ENCODE measurements around the gene AIPL1. TPM values are rescaled to one million over a fixed set of nuclear protein-coding genes. Genes with fewer than 3 reads are reported as not detected.

AIPL1 gene
- total RNA-seq, 1 donor from 2014 or later, result not detected

DNA sequence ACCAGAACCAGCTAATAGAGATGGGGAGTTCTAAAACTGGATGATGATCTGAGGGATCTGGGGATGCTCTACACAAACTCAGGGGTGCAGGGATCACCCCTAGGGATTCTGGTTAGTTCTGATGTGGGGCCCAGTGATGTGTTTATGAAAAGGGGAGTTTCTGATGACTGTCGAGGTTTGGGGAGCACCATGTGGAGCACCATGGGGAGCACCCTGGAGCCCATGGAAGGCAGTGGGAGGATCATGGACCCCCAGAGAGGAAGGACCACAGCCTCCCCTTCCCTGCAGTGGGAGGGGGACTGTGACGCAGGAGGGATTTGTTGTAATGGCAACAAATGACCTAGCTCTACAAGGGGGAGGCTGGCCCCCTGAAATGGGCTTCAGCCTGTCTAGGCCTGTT, 27.8 kb upstream of the AIPL1 start:
- intact Hi-C loops (cut with micrococcal nuclease), result no loop called here
- Mint-ChIP-seq H3K36me3 (ENCODE audit: low read depth) (no peaks in the 10 kb centered on the region), H3K27ac (no peak overlapping the region)

DNA sequence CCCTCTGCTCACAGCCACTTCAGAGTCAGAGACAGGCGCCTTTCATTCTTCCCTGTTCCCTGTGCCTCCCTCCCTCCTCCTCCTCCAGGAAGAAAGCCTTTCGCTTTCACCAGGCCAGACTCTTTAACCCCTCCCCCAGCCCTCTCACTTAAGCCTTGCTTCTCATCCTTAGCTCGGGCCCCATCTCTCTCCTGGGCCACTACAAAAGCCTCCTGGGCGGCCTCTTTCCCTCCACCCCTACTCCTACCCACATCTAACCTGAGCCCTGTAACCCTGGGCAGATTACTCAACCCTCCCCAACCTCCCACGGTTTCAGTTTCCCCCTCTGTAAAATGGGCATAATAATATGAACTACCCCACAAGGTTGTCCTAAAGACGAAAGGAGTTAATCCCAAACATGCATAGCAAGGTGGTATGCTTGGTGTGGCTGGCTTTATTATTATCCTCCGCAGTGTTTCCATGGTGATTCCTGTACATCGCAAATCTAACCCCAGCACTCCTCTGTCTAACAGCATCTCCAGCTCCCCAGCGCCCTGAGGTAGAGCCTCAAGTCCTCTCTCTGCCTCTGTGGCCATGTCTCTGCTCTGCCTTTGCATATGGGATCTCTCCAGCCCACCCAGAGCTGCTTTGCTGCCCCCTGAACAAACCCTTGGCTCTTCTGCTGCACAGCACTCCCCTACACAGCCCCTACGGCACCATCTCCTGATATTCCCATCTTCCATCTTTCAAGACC, 27.0 kb upstream of the AIPL1 start:
- H3K27ac Mint-ChIP-seq, result no peak overlapping the region
- DNase-seq (ENCODE audit: low spot score), result no peak
- H3K4me1 Mint-ChIP-seq (ENCODE audit: low read depth), result peaks cover 17% of the 10 kb centered on the region
- intact Hi-C loops (cut with micrococcal nuclease), result no loop called here
- no peak overlapping the region for H3K4me3 Mint-ChIP-seq (ENCODE audit: low read depth)
- H3K27me3 Mint-ChIP-seq (ENCODE audit: low read depth), result peaks cover 8% of the 10 kb centered on the region
- H3K9me3 Mint-ChIP-seq, result no peaks in the 10 kb centered on the region
- no peaks in the 10 kb centered on the region for H3K36me3 Mint-ChIP-seq (ENCODE audit: low read depth)

More for the DNA sequence above, 27.8 kb upstream of the AIPL1 start:
- no peaks in the 10 kb centered on the region for H3K9me3 Mint-ChIP-seq
- peaks cover 15% of the 10 kb centered on the region for H3K4me1 Mint-ChIP-seq (ENCODE audit: low read depth)
- peaks cover 7% of the 10 kb centered on the region for H3K27me3 Mint-ChIP-seq (ENCODE audit: low read depth)
- no peak for DNase-seq (ENCODE audit: low spot score)
- H3K4me3 Mint-ChIP-seq (ENCODE audit: low read depth), result no peak overlapping the region

DNA sequence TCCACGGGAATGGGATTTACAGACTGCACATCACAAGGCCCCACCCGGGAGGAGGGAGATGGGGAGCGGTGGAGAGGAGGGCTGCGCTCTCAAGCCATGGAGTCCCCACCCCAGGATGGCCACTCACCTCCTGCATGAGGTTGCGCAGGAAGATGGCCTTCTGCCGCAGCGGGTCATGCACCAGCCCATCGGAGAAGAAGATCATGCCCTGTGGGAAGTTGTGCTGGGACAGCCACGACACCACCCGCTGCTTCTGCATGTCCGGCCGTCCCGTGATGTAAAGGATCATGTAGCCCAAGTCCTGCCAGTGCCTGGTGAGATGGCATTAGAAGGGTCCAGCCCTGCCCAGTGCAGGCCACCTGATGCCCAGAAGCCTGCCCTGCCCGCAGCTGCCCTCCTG, 26.3 kb upstream of the AIPL1 start:
- Mint-ChIP-seq H3K27me3 (ENCODE audit: low read depth) (peaks cover 14% of the 10 kb centered on the region), H3K36me3 (ENCODE audit: low read depth) (no peaks in the 10 kb centered on the region), H3K4me3 (ENCODE audit: low read depth) (no peak overlapping the region), H3K9me3 (no peaks in the 10 kb centered on the region), H3K4me1 (ENCODE audit: low read depth) (peaks cover 20% of the 10 kb centered on the region), H3K27ac (no peak overlapping the region)
- intact Hi-C loops (cut with micrococcal nuclease), result no loop called here
- no peak for DNase-seq (ENCODE audit: low spot score)

DNA sequence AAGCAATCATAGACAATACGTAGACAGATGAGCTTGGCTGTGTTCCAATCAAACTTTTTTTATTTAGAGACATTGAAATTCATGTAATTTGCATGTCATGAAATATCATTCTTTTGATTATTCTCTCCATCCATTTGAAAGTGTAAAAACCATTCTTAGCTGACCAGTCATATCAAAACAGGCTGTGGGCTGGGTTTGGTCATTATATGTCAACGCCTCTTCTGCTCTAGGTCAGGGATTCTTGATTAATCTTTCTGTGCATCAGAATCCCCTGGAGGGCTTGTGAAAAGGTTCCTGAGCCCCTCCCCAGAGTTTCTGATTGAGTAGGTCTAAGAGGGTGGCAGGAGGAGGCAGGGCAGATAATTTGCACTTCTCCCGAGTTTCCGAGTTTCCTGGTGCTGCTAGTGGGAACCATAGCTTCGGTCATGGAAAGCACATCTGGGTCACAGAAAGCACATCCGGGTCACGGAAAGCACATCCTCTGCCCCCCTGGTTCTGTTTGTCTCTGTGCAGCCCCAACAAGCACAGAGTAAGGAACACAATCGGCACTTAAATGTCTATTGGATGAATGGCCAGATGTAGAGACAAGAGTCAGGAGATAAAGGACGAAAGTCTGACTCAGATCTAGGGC, 25.7 kb upstream of the AIPL1 start:
- Mint-ChIP-seq H3K27me3 (ENCODE audit: low read depth) (peaks cover 13% of the 10 kb centered on the region), H3K4me1 (ENCODE audit: low read depth) (peaks cover 20% of the 10 kb centered on the region), H3K36me3 (ENCODE audit: low read depth) (no peaks in the 10 kb centered on the region), H3K27ac (no peak overlapping the region), H3K4me3 (ENCODE audit: low read depth) (no peak overlapping the region), H3K9me3 (no peaks in the 10 kb centered on the region)
- DNase-seq (ENCODE audit: low spot score), result no peak
- intact Hi-C loops (cut with micrococcal nuclease), result no loop called here

DNA sequence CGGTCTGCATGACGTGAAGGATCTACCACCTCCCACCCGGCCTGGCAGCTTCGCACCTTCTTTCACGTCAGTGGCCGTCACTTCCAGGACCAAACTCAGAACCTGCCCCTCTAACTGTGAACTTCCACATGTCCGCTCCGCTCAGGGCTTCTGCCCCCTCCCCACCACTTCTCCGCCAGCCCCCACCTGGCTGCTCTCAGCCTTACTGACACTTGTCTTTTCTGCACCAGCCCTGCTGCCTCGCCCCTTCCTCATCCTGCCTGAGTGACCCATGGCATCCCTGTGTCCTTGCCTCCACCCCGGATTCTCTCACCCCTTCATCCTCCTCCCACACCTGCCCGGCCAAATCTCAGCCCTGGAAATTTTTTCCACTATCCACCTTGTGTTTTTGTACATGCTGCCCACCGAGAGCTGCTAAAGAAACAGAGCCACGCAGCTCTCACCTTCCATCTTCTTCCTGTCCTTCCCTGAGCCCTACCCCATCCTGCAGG, 23.6 kb upstream of the AIPL1 start:
- peaks cover 23% of the 10 kb centered on the region for H3K27me3 Mint-ChIP-seq (ENCODE audit: low read depth)
- intact Hi-C loops (cut with micrococcal nuclease), result no loop called here
- no peaks in the 10 kb centered on the region for H3K9me3 Mint-ChIP-seq
- H3K27ac Mint-ChIP-seq, result no peak overlapping the region
- H3K36me3 Mint-ChIP-seq (ENCODE audit: low read depth), result no peaks in the 10 kb centered on the region
- no peak for DNase-seq (ENCODE audit: low spot score)
- H3K4me1 Mint-ChIP-seq (ENCODE audit: low read depth), result peaks cover 20% of the 10 kb centered on the region
- H3K4me3 Mint-ChIP-seq (ENCODE audit: low read depth), result no peak overlapping the region

DNA sequence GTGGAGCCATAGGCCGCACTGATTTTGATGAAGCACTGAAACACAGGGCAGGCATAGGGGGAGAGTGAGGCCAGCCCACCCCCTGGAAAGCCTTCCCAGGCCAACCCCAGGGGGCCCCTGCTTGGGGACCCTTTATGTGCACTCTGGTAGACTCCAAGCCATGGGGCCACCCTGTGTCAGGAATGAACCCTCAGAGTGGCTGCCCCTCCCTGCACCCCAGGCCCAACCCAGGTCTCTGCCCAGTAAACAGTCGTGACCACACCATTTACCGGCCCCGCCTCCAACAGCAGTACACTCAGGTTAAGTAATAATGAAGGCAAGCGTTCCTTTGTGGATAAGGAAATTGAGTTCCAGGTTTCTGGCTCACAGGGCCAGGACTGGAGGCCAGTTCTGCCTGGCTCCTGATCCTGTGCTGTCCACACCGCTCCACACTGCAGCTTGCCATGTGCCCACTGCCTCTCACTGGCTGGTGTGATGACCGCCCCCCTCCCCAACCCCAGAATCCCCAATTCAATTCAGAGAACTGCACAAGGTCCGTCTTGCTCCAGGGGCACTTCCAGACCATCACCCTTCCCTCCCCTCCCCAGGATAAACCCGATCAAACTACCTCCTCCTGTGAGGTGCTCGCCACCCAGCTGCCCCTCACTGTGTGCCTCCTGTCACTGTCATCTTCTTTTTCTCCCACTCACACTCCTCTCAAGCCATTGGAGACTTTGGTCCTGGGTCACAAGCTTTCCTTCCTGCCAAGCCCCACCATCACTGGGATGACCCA, 23.0 kb upstream of the AIPL1 start:
- Mint-ChIP-seq H3K27ac (no peak overlapping the region), H3K9me3 (no peaks in the 10 kb centered on the region), H3K36me3 (ENCODE audit: low read depth) (no peaks in the 10 kb centered on the region), H3K4me1 (ENCODE audit: low read depth) (peaks cover 20% of the 10 kb centered on the region), H3K27me3 (ENCODE audit: low read depth) (peaks cover 29% of the 10 kb centered on the region), H3K4me3 (ENCODE audit: low read depth) (no peak overlapping the region)
- intact Hi-C loops (cut with micrococcal nuclease), result no loop called here
- DNase-seq (ENCODE audit: low spot score), result no peak

DNA sequence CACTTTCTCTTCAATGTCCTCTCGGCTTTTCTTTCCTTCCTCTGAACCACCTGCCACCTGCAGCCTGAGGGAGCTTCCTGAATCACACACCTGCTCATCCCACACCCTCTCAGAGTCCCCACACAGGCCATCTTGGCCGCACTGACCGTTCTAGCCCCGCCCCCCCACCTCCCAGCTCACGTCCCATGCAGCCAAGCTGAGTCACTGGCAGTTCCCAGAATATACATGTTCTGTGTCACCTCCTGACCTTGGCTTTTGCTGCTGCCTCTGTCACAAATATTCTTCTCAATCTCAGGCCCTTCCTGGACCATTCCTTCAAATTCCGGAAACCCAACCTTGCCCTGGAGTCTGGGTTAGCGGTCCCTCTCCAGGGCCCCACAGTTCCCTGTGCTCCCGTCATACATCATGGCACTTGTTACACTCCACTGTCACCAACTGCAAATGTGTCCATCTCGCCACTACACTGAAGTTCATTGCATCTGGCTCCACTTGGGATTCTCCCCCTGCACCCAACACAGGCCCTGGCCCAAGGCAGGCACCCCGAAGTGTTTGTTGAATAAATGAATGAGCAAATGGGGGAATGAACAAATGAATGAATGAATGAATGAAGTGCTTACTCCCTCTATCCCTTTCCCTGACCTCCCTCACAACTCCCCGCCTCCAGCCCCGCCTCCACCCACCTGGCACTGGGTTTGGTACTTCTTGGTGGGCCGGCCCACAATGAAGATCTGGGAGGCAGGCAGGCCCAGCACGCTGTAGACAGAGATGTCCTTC, 22.2 kb upstream of the AIPL1 start:
- H3K27ac Mint-ChIP-seq, result no peak overlapping the region
- no peak overlapping the region for H3K4me3 Mint-ChIP-seq (ENCODE audit: low read depth)
- no peak for DNase-seq (ENCODE audit: low spot score)

DNA sequence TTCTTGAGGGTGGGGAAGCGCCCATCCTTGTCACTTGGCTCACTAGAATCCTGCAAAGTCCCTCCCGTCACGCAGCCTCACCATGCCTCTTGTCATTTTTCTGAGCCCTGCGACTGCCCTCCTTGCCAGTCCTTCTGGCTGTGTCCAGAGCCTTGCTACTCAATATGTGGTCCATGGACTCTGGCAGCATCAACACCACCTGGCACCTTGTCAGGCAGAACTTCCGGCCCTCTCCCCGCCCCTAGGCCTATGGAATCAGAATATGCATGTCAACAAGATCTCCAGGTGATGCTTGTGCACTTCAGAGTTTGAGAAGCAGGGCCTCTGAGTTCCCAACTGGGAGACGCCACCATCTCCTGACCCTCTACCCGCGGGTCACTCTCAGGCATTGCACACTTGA, 21.4 kb upstream of the AIPL1 start:
- H3K27ac Mint-ChIP-seq, result no peak overlapping the region
- peaks cover 32% of the 10 kb centered on the region for H3K27me3 Mint-ChIP-seq (ENCODE audit: low read depth)
- H3K9me3 Mint-ChIP-seq, result no peaks in the 10 kb centered on the region
- intact Hi-C loops (cut with micrococcal nuclease), result no loop called here
- peaks cover 8% of the 10 kb centered on the region for H3K4me1 Mint-ChIP-seq (ENCODE audit: low read depth)
- no peak for DNase-seq (ENCODE audit: low spot score)
- H3K36me3 Mint-ChIP-seq (ENCODE audit: low read depth), result no peaks in the 10 kb centered on the region
- no peak overlapping the region for H3K4me3 Mint-ChIP-seq (ENCODE audit: low read depth)

More for the DNA sequence above, 22.2 kb upstream of the AIPL1 start:
- Mint-ChIP-seq H3K36me3 (ENCODE audit: low read depth) (no peaks in the 10 kb centered on the region), H3K4me1 (ENCODE audit: low read depth) (peaks cover 15% of the 10 kb centered on the region), H3K27me3 (ENCODE audit: low read depth) (peaks cover 31% of the 10 kb centered on the region), H3K9me3 (no peaks in the 10 kb centered on the region)
- intact Hi-C loops (cut with micrococcal nuclease), result no loop called here

DNA sequence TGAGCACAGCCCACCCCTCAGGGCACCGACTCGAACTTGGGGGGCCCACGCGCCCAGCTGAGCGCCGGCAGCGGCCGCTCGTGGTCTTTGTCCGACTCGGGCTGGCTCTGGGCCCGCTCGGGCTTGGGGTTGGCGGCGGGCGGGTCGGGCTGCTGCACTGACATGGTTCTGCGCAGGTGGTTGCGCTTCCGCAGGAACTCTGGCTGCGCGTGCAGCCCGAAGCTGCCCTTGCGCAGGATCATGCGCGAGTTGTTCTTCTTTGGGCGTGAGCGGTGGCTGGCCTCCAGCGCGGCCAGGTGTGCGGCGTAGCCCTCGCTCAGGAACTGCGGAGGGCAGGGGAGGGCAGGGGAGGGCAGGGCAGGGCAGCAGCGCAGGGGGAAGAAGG, 20.4 kb upstream of the AIPL1 start:
- Mint-ChIP-seq H3K36me3 (ENCODE audit: low read depth) (no peaks in the 10 kb centered on the region), H3K9me3 (no peaks in the 10 kb centered on the region), H3K27ac (no peak overlapping the region), H3K27me3 (ENCODE audit: low read depth) (peaks cover 32% of the 10 kb centered on the region), H3K4me3 (ENCODE audit: low read depth) (no peak overlapping the region), H3K4me1 (ENCODE audit: low read depth) (peaks cover 5% of the 10 kb centered on the region)
- peak; percentile 16 for DNase-seq (ENCODE audit: low spot score)
- intact Hi-C loops (cut with micrococcal nuclease), result no loop called here

DNA sequence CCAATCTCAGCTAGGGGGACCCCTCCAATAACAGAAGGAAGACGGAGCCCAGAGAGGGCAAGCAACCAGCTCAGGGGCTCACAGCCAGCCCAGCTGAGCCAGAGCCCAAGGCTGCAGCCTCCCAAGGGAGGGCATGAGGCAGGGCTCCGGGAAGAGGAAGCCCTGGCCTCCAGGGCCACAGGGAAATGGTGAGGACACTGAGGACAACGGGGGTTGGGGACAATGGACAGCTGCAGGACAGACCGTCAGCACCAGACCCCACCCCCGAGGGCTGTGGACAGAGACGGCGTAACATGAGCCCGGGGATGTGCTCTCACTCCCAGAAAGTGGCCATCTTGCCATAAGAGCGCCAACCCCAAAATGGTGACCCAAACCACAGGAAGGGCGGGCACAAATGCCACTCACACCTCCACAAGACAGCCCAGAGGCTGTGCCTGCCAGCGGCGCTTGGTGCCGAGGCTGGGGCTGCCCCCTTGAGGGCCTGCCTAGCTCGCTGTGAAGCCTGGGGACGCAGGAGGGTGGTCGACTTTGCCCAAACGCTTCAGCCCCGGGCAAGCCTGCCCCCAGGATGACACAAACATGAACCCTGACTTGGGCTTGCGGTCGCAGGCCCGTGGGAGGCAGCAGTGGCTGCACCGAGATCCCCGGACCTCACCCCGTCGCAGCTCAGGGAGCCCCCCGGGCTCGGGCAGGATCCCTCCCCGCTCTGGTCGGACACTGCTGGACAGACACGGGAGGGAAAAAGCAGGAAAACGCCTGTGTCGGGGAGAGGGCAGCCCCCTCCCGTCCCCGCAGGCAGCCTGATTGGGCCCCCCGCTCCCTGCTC, 19.8 kb upstream of the AIPL1 start:
- no peak overlapping the region for H3K27ac Mint-ChIP-seq

DNA sequence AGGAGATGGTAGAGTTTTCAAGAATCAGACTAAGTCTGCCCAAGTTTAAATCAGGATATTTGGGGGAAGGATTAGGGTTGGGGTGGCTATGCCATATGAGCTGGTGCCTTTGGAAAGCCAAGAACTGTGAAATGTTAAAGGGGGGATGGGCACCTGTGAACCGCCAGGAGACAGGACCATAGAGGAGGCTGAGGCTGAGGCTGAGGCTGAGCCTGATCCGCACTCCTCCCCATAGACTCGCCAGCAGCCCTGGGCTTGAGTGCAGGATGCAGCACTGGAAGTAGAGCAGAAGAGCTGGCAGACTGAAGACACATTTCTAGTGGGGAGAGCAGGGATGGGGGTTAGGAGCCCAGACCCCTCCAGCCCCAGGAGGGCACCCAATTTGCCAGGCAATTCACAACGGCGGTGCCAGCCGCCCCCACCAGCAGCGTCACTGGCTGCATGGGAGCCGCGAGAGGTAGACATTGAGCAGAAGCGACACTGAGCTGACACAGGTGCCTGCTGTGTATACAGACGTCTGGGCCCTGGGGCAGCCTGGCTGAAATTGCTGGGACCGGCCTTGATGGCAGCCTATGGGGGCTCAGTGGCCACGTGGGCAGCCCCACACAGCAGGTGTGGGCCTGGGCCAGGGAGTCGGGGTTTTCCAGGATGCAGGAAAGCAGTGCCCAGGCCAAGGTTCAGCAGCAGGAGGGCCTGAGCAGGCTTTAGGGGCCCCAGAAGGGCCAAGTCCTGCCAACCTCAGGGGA, 18.5 kb upstream of the AIPL1 start:
- no peak for DNase-seq (ENCODE audit: low spot score)
- H3K27me3 Mint-ChIP-seq (ENCODE audit: low read depth), result peaks cover 32% of the 10 kb centered on the region
- no peak overlapping the region for H3K4me3 Mint-ChIP-seq (ENCODE audit: low read depth)
- intact Hi-C loops (cut with micrococcal nuclease), result no loop called here
- H3K36me3 Mint-ChIP-seq (ENCODE audit: low read depth), result no peaks in the 10 kb centered on the region
- H3K9me3 Mint-ChIP-seq, result no peaks in the 10 kb centered on the region
- H3K4me1 Mint-ChIP-seq (ENCODE audit: low read depth), result peaks cover 5% of the 10 kb centered on the region
- no peak overlapping the region for H3K27ac Mint-ChIP-seq

More for the DNA sequence above, 19.8 kb upstream of the AIPL1 start:
- Mint-ChIP-seq H3K4me3 (ENCODE audit: low read depth) (no peak overlapping the region), H3K4me1 (ENCODE audit: low read depth) (peaks cover 5% of the 10 kb centered on the region), H3K27me3 (ENCODE audit: low read depth) (peaks cover 32% of the 10 kb centered on the region), H3K36me3 (ENCODE audit: low read depth) (no peaks in the 10 kb centered on the region), H3K9me3 (no peaks in the 10 kb centered on the region)
- intact Hi-C loops (cut with micrococcal nuclease), result no loop called here
- no peak for DNase-seq (ENCODE audit: low spot score)

All from activated T-helper 2 cell treated with anti-CD3 and anti-CD28 coated beads, Interferon-gamma antibody, Interleukin-2, Interleukin-4, amounts not matched to agents 10 μg/mL and 5 μg/mL and 100 μg/mL, durations not matched to agents 14 hours and 24 hours and 36 hours (primary cell).